Liver (tissue), 9 donors: ENCODE data around the gene TEX29. TPM values are rescaled to one million over a fixed set of nuclear protein-coding genes. Genes with fewer than 3 reads are reported as not detected.

Experiments used
- DNase-seq: peaks from one replicate; pipeline ENCODE4 v3.0.0-alpha.2; 2017; ENCODE audit warnings: low spot score
- H3K27ac ChIP-seq, 2 donors: one replicate each; pipeline ENCODE4 v1.7.0; 2013; ENCODE audit warnings: inconsistent platforms in 2 of 2, low read length in 2 of 2, control low read depth in 1 of 2, low read depth in 1 of 2, mild to moderate bottlenecking in 1 of 2
- H3K27me3 ChIP-seq, 4 donors: one replicate each; pipeline versions ENCODE4 v1.6.1 to v1.7.0; 2013; ENCODE audit warnings: low read length in 3 of 4, inconsistent platforms in 1 of 4, mild to moderate bottlenecking in 1 of 4, moderate library complexity in 1 of 4; ENCODE audit not compliant: control insufficient read depth in 4 of 4, insufficient read depth in 4 of 4
- H3K36me3 ChIP-seq, 4 donors: one replicate each; pipeline versions ENCODE4 v1.6.1 to v1.7.0; 2013; ENCODE audit warnings: low read length in 3 of 4, mild to moderate bottlenecking in 3 of 4, low read depth in 1 of 4, moderate library complexity in 1 of 4; ENCODE audit not compliant: control insufficient read depth in 4 of 4, insufficient read depth in 3 of 4
- H3K4me1 ChIP-seq, 4 donors: one replicate each; pipeline versions ENCODE4 v1.6.1 to v1.7.0; 2013; ENCODE audit warnings: low read length in 3 of 4, mild to moderate bottlenecking in 3 of 4, moderate library complexity in 1 of 4; ENCODE audit not compliant: control insufficient read depth in 4 of 4, insufficient read depth in 4 of 4
- H3K4me3 ChIP-seq, 3 donors: one replicate each; pipeline versions ENCODE4 v1.6.1 to v1.7.0; 2013; ENCODE audit warnings: low read length in 3 of 3, control low read depth in 1 of 3, low read depth in 1 of 3, mild to moderate bottlenecking in 1 of 3
- H3K9ac ChIP-seq, 2 donors: one replicate each; pipeline ENCODE4 v1.7.0; 2013; ENCODE audit warnings: low read length in 2 of 2, mild to moderate bottlenecking in 2 of 2, moderate library complexity in 2 of 2, control low read depth in 1 of 2, low read depth in 1 of 2
- H3K9me3 ChIP-seq, 4 donors: one replicate each; pipeline versions ENCODE4 v1.6.1 to v1.7.0; 2013; ENCODE audit warnings: low read length in 3 of 4; ENCODE audit not compliant: control insufficient read depth in 4 of 4
- ATF3 ChIP-seq: IDR thresholded peaks from 2 replicates; pipeline ENCODE4 v1.6.1; 2016; ENCODE audit warnings: antibody characterized with exemption
- CTCF ChIP-seq: fragments of 150-350 bp; IDR thresholded peaks from 2 replicates; pipeline ENCODE4 v1.5.1; 2017; ENCODE audit warnings: improper control_type of control experiment, low read depth, low read length; ENCODE audit not compliant: missing input control
- FOXA1 ChIP-seq: IDR thresholded peaks from 2 replicates; pipeline ENCODE4 v1.6.1; 2016; ENCODE audit warnings: antibody characterized with exemption
- FOXA2 ChIP-seq: IDR thresholded peaks from 2 replicates; pipeline ENCODE4 v1.6.1; 2016; ENCODE audit warnings: antibody characterized with exemption
- GABPA ChIP-seq, 2 donors: IDR thresholded peaks in 1 of 2; conservative IDR thresholded peaks in 1 of 2; 2 replicates each; pipeline ENCODE4 v1.6.1; 2016; ENCODE audit warnings: antibody characterized with exemption in 2 of 2, mild to moderate bottlenecking in 1 of 2, moderate library complexity in 1 of 2
- HNF4G ChIP-seq: IDR thresholded peaks from 2 replicates; pipeline ENCODE4 v1.6.1; 2016; ENCODE audit warnings: antibody characterized with exemption
- MAX ChIP-seq: IDR thresholded peaks from 2 replicates; pipeline ENCODE4 v1.6.1; 2016; ENCODE audit warnings: antibody characterized with exemption
- NR2F2 ChIP-seq: IDR thresholded peaks from 2 replicates; pipeline ENCODE4 v1.6.1; 2016; ENCODE audit warnings: antibody characterized with exemption
- RAD21 ChIP-seq, 2 donors: IDR thresholded peaks; 2 replicates each; pipeline ENCODE4 v1.6.1; 2016; ENCODE audit warnings: antibody characterized with exemption in 2 of 2, mild to moderate bottlenecking in 2 of 2
- RXRA ChIP-seq, 2 donors: IDR thresholded peaks; 2 replicates each; pipeline ENCODE4 v1.6.1; 2017 to 2018; ENCODE audit warnings: antibody characterized with exemption in 2 of 2, mild to moderate bottlenecking in 1 of 2
- SP1 ChIP-seq: IDR thresholded peaks from 2 replicates; pipeline ENCODE4 v1.6.1; 2018; ENCODE audit warnings: antibody characterized with exemption, mild to moderate bottlenecking
- TAF1 ChIP-seq: conservative IDR thresholded peaks from 2 replicates; pipeline ENCODE4 v1.6.1; 2016; ENCODE audit warnings: antibody characterized with exemption, mild to moderate bottlenecking
- ZBTB33 ChIP-seq: IDR thresholded peaks from 2 replicates; pipeline ENCODE4 v1.6.1; 2016; ENCODE audit warnings: antibody characterized with exemption
- WGBS: extraction: QIAGEN DNeasy Blood & Tissue Kit; methylation state at CpG from one replicate; pipeline ENCODE4 v1.1.7; 2013; 5-methylcytosine and 5-hydroxymethylcytosine counted together
- polyA plus RNA-seq, 2 donors: library from polyadenylated mRNA; stranded (reverse) in 1 of 2; unstranded in 1 of 2; fragments of 200-250 nt in 1 of 2; fragments of >200 nt in 1 of 2; fragmentation: Nextera tagmentation in 1 of 2; extraction: Ambion mirVana in 1 of 2; gene quantifications; one replicate each; pipeline versions ENCODE4 v1.2.1 to v1.2.3, GENCODE V29; 2013 to 2015
- total RNA-seq, 2 donors: library from RNA; depleted of rRNA; stranded (reverse); fragments of >200 nt; gene quantifications; one replicate each; pipeline ENCODE4 v1.2.3, GENCODE V29; 2014
- donor health status: healthy.
- donor health status: healthy.
- donor health status: healthy.
- donor health status: healthy.
- donor health status: healthy.

Gene TEX29
- total and polyA plus RNA-seq, 4 donors, result 0.17 TPM; not detected in 3

GRCh38 chr13:111370570-111371535 lies 50.4 kb downstream of the TEX29 start (continued):
- TF ChIP-seq ZBTB33 (no peak), FOXA1 (no peak)

- no peaks in the 10 kb centered on the region for H3K27me3 ChIP-seq
- H3K4me1 ChIP-seq, result no peaks in the 10 kb centered on the region
- TF ChIP-seq NR2F2 (no peak), TAF1 (no peak)
- H3K9ac ChIP-seq, result no peak overlapping the region
- H3K4me3 ChIP-seq, result no peak overlapping the region
- no peaks in the 10 kb centered on the region for H3K36me3 ChIP-seq
- DNase-seq, result no peak
- H3K9me3 ChIP-seq, result no peaks in the 10 kb centered on the region
- 81% methylated on average over 7 of the region's 7 CpGs for WGBS
- H3K27ac ChIP-seq, result no peak overlapping the region
Observed at GRCh38 chr13:111371720-111372119, 51.3 kb downstream of the TEX29 start.

- no peak for TF ChIP-seq RAD21 (IDR thresholded peaks at IDR 0.05)
- 77% methylated on average over 23 of the region's 23 CpGs for WGBS
- Histone ChIP-seq H3K4me1 (no peaks in the 10 kb centered on the region), H3K4me3 (no peak overlapping the region), H3K9me3 (no peaks in the 10 kb centered on the region), H3K27ac (no peak overlapping the region), H3K9ac (no peak overlapping the region), H3K36me3 (no peaks in the 10 kb centered on the region), H3K27me3 (no peaks in the 10 kb centered on the region)
- no peak for DNase-seq
Observed at GRCh38 chr13:111372651-111373425, 52.4 kb downstream of the TEX29 start.

GRCh38 chr13:111373486-111373885 lies 53.0 kb downstream of the TEX29 start:
- Histone ChIP-seq H3K4me3 (no peak overlapping the region), H3K9me3 (no peaks in the 10 kb centered on the region), H3K27me3 (no peaks in the 10 kb centered on the region), H3K36me3 (no peaks in the 10 kb centered on the region), H3K4me1 (no peaks in the 10 kb centered on the region), H3K27ac (no peak overlapping the region), H3K9ac (no peak overlapping the region)
- DNase-seq, result no peak
- 77% methylated on average over 6 of the region's 6 CpGs for WGBS
- no peak for TF ChIP-seq CTCF
- no peak for TF ChIP-seq GABPA (IDR thresholded peaks at IDR 0.05 in 1 of 2, conservative IDR thresholded peaks at IDR 0.05 in 1 of 2)
- no peak for TF ChIP-seq FOXA2
- no peak for TF ChIP-seq SP1
- TF ChIP-seq HNF4G, result no peak
- no peak for TF ChIP-seq RXRA (IDR thresholded peaks at IDR 0.05)
- no peak for TF ChIP-seq ZBTB33
- TF ChIP-seq NR2F2, result no peak
- TF ChIP-seq RAD21 (IDR thresholded peaks at IDR 0.05), result no peak
- no peak for TF ChIP-seq MAX
- TF ChIP-seq ATF3, result no peak
